Stimulated activated CD4-positive, alpha-beta T cell treated with anti-CD3 and anti-CD28 coated beads, Interleukin-15, amount 100 ng/mL, for 24 hours (primary cell): ENCODE measurements around the gene SFRP5.

Experiments used
- DNase-seq: peaks from one replicate; pipeline ENCODE4 v3.0.0-alpha.2; 2020

The SFRP5 gene

GRCh38 chr10:97785231-97785630 is 13.4 kb upstream of the SFRP5 start:
- no peak for DNase-seq

GRCh38 chr10:97784200-97784810 is 12.5 kb upstream of the SFRP5 start:
- no peak for DNase-seq

GRCh38 chr10:97782455-97783228 is 10.8 kb upstream of the SFRP5 start:
- DNase-seq: no peak

GRCh38 chr10:97781618-97782331 is 10.0 kb upstream of the SFRP5 start:
- DNase-seq: no peak

- DNase-seq: no peak
Measured at GRCh38 chr10:97780841-97781617, 9.2 kb upstream of the SFRP5 start.

- no peak for DNase-seq
Measured at GRCh38 chr10:97779975-97780374, 8.2 kb upstream of the SFRP5 start.

GRCh38 chr10:97779492-97779891 is 7.7 kb upstream of the SFRP5 start:
- no peak for DNase-seq

- DNase-seq: no peak
Measured at GRCh38 chr10:97778452-97779302, 6.9 kb upstream of the SFRP5 start.

GRCh38 chr10:97777143-97777542 is 5.3 kb upstream of the SFRP5 start:
- no peak for DNase-seq

- no peak for DNase-seq
Measured at GRCh38 chr10:97774811-97775294, 3.1 kb upstream of the SFRP5 start.

- no peak for DNase-seq
Measured at GRCh38 chr10:97773096-97773495, 1.3 kb upstream of the SFRP5 start.

- peak; percentile 27 for DNase-seq
Measured at GRCh38 chr10:97771055-97771891, 526 bp downstream of the SFRP5 start.

- no peak for DNase-seq
Measured at GRCh38 chr10:97770255-97770654, 1.5 kb downstream of the SFRP5 start.

GRCh38 chr10:97768322-97769315 is 3.2 kb downstream of the SFRP5 start:
- no peak for DNase-seq

- no peak for DNase-seq
Measured at GRCh38 chr10:97766996-97767924, 4.5 kb downstream of the SFRP5 start.

GRCh38 chr10:97766106-97766810 is 5.5 kb downstream of the SFRP5 start:
- no peak for DNase-seq

GRCh38 chr10:97765201-97765600 is 6.6 kb downstream of the SFRP5 start:
- no peak for DNase-seq

GRCh38 chr10:97764519-97764931 is 7.3 kb downstream of the SFRP5 start:
- DNase-seq: no peak
